Duodenal mucosa (tissue), 2 donors: ENCODE data around the gene MTG2.

Source experiments
- H3K27ac ChIP-seq: one replicate; pipeline ENCODE4 v1.7.0; 2013; ENCODE audit warnings: low read depth, low read length
- H3K27me3 ChIP-seq, 2 donors: one replicate each; pipeline ENCODE4 v1.7.0; 2013; ENCODE audit warnings: low read length in 2 of 2, control low read depth in 1 of 2; ENCODE audit not compliant: insufficient read depth in 2 of 2, control insufficient read depth in 1 of 2
- H3K36me3 ChIP-seq, 2 donors: one replicate each; pipeline ENCODE4 v1.7.0; 2013; ENCODE audit warnings: low read length in 2 of 2, control low read depth in 1 of 2; ENCODE audit not compliant: insufficient read depth in 2 of 2, control insufficient read depth in 1 of 2
- H3K4me1 ChIP-seq, 2 donors: one replicate each; pipeline ENCODE4 v1.7.0; 2013; ENCODE audit warnings: low read length in 2 of 2, control low read depth in 1 of 2; ENCODE audit not compliant: insufficient read depth in 2 of 2, control insufficient read depth in 1 of 2
- H3K4me3 ChIP-seq, 2 donors: one replicate each; pipeline ENCODE4 v1.7.0; 2013; ENCODE audit warnings: low read length in 2 of 2, low read depth in 1 of 2
- H3K9ac ChIP-seq, 2 donors: one replicate each; pipeline ENCODE4 v1.7.0; 2013; ENCODE audit warnings: low read length in 2 of 2, low read depth in 1 of 2
- H3K9me3 ChIP-seq, 2 donors: one replicate each; pipeline ENCODE4 v1.7.0; 2013; ENCODE audit warnings: low read length in 2 of 2, control low read depth in 1 of 2; ENCODE audit not compliant: control insufficient read depth in 1 of 2

The MTG2 gene

DNA sequence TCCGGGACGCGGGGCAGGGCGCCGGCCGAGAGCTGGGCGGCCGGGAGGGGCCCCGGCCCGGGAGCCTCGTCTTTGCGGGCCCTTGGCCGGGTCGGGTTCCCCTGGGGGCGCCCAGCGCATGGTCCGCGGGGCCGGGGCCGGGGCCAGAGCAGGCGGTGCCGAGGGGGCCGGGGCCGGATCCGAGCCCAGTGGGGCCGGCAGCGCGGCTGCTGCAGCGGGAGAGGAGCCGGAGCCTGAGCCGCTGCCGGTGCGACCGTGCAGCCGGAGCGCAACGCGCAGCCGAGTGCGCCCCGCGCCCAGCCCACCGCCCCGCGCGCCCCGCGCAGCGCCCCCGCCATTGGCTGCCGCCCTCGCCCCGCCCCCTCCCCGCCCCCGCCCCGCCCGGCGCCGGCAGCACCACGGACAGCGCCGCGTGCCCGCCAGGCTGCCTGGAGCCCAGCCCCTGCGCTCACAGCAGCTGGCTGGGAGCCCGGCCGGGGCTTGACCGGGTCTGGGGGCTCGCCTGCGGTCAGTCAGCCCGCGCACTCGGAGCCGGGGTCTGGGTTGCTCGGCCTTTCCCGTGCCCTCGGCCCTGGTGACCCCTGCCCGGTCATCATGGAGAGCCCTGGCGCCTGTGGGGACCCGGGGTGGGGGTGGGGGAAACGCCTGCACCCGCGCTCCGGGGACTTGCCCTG, 37.3 kb downstream of the MTG2 start, which contains the start of gene HRH3:
TSS of gene HRH3 (minus strand) at position 287 of the 674 bp plus-strand sequence. CDS start 308 bp downstream, outside the sequence.
- no peak within 1 kb of the TSS for H3K9ac ChIP-seq
- no peaks in the 10 kb centered on the region for H3K36me3 ChIP-seq
- peaks cover 36 to 49% of the 10 kb centered on the region in 2 donors for H3K27me3 ChIP-seq
- no peaks in the 10 kb centered on the region for H3K9me3 ChIP-seq
- H3K4me1 ChIP-seq, result peaks cover 0 to 4% of the 10 kb centered on the region in 2 donors
- H3K4me3 ChIP-seq, result no peak within 1 kb of the TSS
- no peak within 1 kb of the TSS for H3K27ac ChIP-seq

DNA sequence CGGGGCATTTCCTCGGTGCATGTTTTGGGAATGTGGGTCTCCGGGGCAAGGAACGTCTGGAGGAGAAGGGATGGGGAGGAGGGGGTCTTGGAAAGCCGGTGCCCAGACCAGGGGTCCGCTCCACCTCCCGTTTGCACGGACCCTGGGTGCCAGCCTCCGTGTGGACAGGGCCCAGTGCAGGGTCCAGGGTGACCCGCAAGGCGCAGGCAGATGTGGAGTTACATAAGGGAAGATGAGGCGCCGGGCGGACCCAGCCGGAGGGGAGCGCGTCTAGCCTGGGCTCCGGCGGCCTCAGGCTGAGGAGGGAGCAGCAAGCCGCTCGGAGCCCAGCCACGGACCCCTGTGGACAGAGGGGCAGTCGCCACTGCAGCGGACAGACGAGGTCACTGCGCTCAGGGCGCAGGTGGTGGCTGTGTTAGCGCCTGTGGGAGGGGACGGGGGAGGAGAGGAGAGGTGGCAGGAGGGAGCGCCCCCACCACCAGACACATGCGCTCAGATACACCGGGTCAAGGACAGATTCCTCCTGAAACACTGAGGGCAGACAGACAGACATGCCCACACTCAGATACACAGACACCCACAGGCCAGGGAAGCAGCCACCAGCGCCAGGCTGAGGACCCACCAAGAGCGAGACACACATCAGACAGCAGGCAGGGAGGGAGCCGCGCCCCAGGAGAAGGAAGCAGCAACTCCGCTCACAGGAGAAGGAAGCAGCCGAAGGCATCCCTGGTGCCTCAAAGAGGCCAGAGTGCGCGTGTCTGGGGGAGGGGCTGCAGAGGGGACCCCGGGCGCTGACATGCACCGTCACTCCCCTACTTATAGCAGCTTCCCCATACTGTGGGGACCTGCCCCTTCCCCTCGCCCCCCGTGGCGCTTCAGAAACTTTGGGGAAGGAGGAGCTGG, 38.1 kb downstream of the MTG2 start:
- Histone ChIP-seq H3K9me3 (no peaks in the 10 kb centered on the region), H3K36me3 (no peaks in the 10 kb centered on the region), H3K27me3 (peaks cover 33 to 45% of the 10 kb centered on the region in 2 donors), H3K9ac (no peak overlapping the region), H3K27ac (no peak overlapping the region), H3K4me3 (no peak overlapping the region), H3K4me1 (peaks cover 0 to 4% of the 10 kb centered on the region in 2 donors)

DNA sequence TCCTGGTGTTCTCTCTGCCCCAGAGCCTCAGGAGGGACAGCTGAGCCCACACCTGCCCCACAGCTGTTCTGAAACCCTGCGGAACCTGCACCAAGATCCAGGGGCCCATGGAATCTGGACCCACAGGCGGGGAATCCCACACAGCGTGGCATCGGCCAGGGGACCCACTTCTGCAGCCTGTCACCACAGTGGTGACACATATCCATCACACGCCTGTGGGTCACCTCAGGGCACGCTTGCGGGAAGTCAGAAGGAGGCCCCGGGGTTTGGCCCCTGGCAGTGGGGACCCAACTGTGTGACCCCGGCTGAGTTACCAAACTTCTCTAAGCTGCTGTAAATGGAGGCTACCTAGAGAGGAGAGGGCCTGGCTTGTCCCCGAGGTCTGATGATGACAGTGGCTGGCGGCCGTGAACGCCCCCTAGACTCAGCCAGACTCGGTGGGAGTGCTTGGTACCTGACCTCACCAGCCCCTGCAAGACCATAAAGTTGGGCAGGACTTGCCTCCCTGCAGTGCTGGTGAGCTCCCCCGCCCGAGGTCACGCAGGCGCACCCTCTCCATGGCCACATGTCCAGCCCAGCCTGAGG, 39.5 kb downstream of the MTG2 start:
- peaks cover 33 to 40% of the 10 kb centered on the region in 2 donors for H3K27me3 ChIP-seq
- peaks cover 0 to 4% of the 10 kb centered on the region in 2 donors for H3K4me1 ChIP-seq
- H3K9me3 ChIP-seq, result no peaks in the 10 kb centered on the region
- no peak overlapping the region for H3K27ac ChIP-seq
- H3K9ac ChIP-seq, result no peak overlapping the region
- H3K4me3 ChIP-seq, result no peak overlapping the region
- H3K36me3 ChIP-seq, result no peaks in the 10 kb centered on the region

DNA sequence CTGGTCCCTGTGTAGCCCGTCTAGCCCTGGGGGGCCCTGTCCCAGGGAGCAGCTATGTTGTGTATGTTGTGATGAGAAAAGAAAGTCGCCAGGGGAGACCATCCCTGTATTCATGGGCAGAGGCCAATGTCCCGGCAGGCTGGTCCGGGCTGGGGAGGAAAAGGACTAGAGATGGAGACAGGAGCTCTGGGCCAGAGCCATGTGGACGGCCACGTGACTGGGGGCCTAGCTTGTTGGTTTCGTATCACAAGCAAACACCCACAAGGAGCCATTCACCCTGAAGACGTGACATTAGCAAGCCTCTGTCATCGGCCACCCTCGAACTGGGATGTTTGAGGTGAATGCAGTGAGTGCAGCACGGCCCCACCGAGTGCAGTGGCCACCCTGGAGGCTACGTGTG, 40.1 kb downstream of the MTG2 start:
- no peaks in the 10 kb centered on the region for H3K36me3 ChIP-seq
- H3K9ac ChIP-seq, result no peak overlapping the region
- peaks cover 31 to 34% of the 10 kb centered on the region in 2 donors for H3K27me3 ChIP-seq
- H3K4me3 ChIP-seq, result no peak overlapping the region
- peaks cover 0 to 4% of the 10 kb centered on the region in 2 donors for H3K4me1 ChIP-seq
- no peak overlapping the region for H3K27ac ChIP-seq
- H3K9me3 ChIP-seq, result no peaks in the 10 kb centered on the region

DNA sequence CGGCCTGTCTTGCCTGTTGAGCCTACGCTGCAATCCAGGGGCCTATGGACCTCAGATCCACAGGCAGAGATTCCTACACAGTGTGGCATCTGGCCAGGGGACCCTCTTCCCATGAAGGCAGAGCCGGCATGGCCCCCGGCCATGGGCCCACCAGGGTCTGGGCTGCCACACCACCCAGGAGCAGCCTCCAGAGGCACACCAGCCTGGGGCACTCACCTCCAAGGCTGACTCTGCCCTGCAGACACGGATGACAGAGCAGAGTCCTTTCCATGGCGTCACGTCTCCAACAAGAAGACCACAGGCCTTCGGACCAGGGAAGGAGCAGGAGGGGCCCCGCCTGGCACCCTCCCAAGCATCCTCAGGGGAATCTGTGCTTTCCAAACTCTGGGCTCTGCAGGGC, 40.7 kb downstream of the MTG2 start:
- Histone ChIP-seq H3K9ac (no peak overlapping the region), H3K27ac (no peak overlapping the region), H3K4me1 (peaks cover 0 to 4% of the 10 kb centered on the region in 2 donors), H3K27me3 (peaks cover 25 to 28% of the 10 kb centered on the region in 2 donors), H3K36me3 (no peaks in the 10 kb centered on the region), H3K4me3 (no peak overlapping the region), H3K9me3 (no peaks in the 10 kb centered on the region)

DNA sequence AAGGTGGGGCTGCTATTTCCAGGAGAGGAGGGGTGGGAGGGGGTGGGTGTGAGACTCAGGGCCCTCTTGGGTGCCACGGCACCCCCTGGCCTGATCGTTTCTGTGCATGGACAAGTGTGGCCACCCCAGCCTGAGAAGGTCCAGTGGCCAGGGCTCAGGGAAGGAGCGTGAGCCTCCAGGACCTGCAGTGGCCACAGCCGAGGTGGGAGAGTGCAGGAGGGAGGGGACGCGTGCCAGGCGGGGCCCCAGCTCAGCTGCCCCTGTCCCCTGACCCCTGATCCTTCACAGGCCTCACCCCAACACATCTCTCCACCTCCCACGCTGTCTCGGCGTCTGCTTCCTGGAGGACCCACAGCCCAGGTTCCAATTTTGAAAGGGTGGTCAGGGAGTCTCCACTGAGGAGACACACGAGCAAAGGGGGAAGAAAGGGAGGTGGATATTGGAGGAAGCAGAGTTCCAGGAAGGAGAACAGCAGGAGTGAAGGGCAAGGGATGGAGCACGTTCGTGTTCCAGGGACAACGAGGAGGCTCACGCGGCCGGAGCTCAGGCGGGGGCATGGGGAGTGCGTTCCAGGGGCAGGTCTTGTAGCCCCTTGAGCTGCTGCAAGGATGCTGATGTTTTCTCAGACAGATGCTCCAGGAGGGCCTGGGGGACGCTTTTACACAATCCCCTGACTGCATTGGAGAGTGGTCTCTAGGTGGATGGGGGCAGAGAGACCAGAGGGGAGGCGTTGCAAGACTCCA, 41.5 kb downstream of the MTG2 start:
- Histone ChIP-seq H3K36me3 (no peaks in the 10 kb centered on the region), H3K9me3 (no peaks in the 10 kb centered on the region), H3K27me3 (peaks cover 20 to 25% of the 10 kb centered on the region in 2 donors), H3K27ac (no peak overlapping the region), H3K4me3 (no peak overlapping the region), H3K9ac (no peak overlapping the region), H3K4me1 (peaks cover 0 to 3% of the 10 kb centered on the region in 2 donors)

DNA sequence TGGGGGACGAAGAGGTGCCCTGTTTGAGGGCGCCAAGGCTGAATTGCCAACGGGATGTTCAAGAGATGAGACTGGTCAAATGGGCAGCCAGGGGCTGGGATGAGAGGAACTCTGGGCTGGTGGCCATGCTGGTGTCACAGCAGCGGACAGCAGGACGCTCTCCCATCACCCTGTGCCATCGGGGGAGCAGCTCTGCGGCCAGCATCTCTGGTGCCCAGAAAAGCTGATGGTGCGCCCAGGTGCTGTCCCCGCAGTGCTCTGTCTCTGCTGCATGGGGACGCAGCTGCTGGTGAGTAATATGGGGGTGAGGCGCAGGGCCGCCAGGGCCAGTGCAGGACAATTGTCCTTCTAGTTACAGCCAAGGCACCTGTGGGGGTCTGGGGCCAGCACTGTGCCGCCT, 42.2 kb downstream of the MTG2 start:
- peaks cover 20 to 25% of the 10 kb centered on the region in 2 donors for H3K27me3 ChIP-seq
- H3K9me3 ChIP-seq, result no peaks in the 10 kb centered on the region
- H3K4me1 ChIP-seq, result no peaks in the 10 kb centered on the region
- H3K27ac ChIP-seq, result no peak overlapping the region
- H3K4me3 ChIP-seq, result no peak overlapping the region
- H3K36me3 ChIP-seq, result no peaks in the 10 kb centered on the region
- H3K9ac ChIP-seq, result no peak overlapping the region

DNA sequence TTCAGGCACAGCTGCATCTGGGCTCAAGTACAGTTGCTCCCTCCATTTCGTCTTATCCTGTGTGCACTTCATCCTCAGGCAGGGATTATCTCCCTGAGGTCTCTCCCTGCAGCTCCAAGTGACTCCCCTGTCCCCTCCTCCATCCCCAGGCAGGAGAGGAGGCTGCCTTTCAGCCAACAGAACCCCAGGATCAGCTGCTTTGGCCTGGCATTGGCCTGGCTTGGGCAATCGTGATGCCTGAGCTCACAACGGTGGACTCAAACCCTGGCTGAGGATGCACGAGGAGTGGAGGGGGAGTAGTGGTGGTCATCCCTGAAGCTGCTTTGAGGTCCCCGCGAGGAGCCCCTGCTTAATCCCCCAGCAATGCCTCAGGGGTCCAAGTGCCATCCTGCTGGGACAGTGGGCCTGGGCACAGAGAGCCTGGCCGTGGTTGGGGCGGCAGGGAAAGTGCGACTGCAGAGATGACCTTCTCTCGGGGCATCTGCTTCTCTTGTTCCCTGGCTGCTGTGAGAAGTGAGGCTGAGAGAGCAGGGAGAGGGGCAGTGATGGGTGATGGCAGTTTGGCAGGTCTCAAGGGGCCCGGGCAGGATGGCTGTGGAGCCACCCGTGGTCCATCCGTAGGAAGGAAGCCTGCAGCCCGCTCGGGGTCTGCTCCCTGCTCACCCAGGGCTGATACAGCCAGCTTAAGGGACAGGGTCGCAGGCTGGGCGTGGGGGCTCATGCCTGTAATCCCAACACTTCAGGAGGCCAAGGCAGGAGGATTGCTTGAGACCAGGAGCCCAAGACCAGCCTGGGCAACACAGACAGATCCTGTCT, 43.2 kb downstream of the MTG2 start:
- no peak overlapping the region for H3K9ac ChIP-seq
- no peaks in the 10 kb centered on the region for H3K4me1 ChIP-seq
- no peaks in the 10 kb centered on the region for H3K9me3 ChIP-seq
- no peak overlapping the region for H3K27ac ChIP-seq
- no peaks in the 10 kb centered on the region for H3K36me3 ChIP-seq
- no peak overlapping the region for H3K4me3 ChIP-seq
- H3K27me3 ChIP-seq, result peaks cover 13 to 20% of the 10 kb centered on the region in 2 donors
